Measurements from ENCODE around the gene MYO19. TPM values are rescaled to one million over a fixed set of nuclear protein-coding genes. Genes with fewer than 3 reads are reported as not detected.

MYO19 gene
- total and polyA plus RNA-seq, 9 of the 15 experiments (the other 6 are each of a cell fraction or from before 2014, with no cell fraction given) = 21.6 to 176 (median 129) TPM

- TF ChIP-seq DNMT1 (IDR thresholded peaks at IDR 0.05) (no peak), ELK1 (CRISPR knock-in tag; IDR thresholded peaks at IDR 0.05) (no peak), ATF6 (CRISPR knock-in tag; IDR thresholded peaks at IDR 0.05) (no peak), THAP7 (CRISPR knock-in tag; IDR thresholded peaks at IDR 0.05) (no peak), ZNF12 (CRISPR knock-in tag; IDR thresholded peaks at IDR 0.05) (no peak), ZKSCAN3 (CRISPR knock-in tag; IDR thresholded peaks at IDR 0.05) (no peak), EP400 (IDR thresholded peaks at IDR 0.05) (peak; percentile 64), RAD21 (CRISPR knock-in tag; conservative IDR thresholded peaks at IDR 0.05 in 1 of 2, IDR thresholded peaks at IDR 0.05 in 1 of 2) (no peak), ZNF431 (CRISPR knock-in tag; IDR thresholded peaks at IDR 0.05) (no peak), ZNF277 (CRISPR knock-in tag; IDR thresholded peaks at IDR 0.05; ENCODE audit: borderline replicate concordance) (no peak), RBM39 (optimal IDR thresholded peaks at IDR 0.05; ENCODE audit: low read depth, low read length) (no peak), NR1H2 (CRISPR knock-in tag; IDR thresholded peaks at IDR 0.05) (no peak), PTRF (tag; IDR thresholded peaks at IDR 0.05) (no peak), THRB (CRISPR knock-in tag; conservative IDR thresholded peaks at IDR 0.05) (no peak), ZNF146 (CRISPR knock-in tag; IDR thresholded peaks at IDR 0.05; ENCODE audit: unreplicated experiment) (no peak), KLF10 (CRISPR knock-in tag; IDR thresholded peaks at IDR 0.05) (no peak), IRF9 (tag; IDR thresholded peaks at IDR 0.05) (no peak), TAF7 (tag; IDR thresholded peaks at IDR 0.05) (peak; percentile 39; the same call in 1 of the 2 replicates), SOX6 (IDR thresholded peaks at IDR 0.05) (peak; percentile 8; the same call in 1 of the 2 replicates)
These were observed 9.8 kb upstream of the MYO19 start, which contains the start of gene GGNBP2 (continued) for GRCh38 chr17:36544307-36545076.

Measured in K562 (cell line).